ENCODE measurements around the gene SERPINH1. TPM values are rescaled to one million over a fixed set of nuclear protein-coding genes. Genes with fewer than 3 reads are reported as not detected.

SERPINH1 gene
- total RNA-seq, 1 donor from 2014 or later, result 466 TPM

DNA sequence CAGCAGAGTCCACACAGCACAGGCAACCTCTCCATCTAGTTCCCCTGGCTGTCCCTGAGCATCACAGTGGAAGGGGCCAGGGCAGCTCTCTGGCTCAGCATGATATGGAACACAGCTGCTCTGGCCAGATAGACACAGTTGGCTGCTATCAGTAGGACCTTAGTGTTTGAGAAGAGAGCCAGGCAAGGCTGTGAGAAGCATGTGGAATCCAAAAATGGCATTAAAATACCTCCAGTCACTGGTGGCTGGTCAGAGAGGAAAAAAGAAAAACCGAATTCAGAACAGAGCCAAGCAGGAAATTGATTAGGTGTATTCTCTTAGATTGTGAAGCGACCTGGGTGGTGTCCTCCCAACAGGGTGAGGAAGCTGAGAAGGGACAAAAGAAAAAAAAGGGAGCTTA, 27.9 kb downstream of the SERPINH1 start:
- Histone ChIP-seq H3K27me3 (ENCODE audit: control insufficient read depth, insufficient read depth, low read length) (peaks cover under 1% of the 10 kb centered on the region), H3K36me3 (ENCODE audit: control insufficient read depth, insufficient read depth, low read length) (no peaks in the 10 kb centered on the region), H3K4me3 (ENCODE audit: low read depth, low read length) (no peak overlapping the region)
- TF ChIP-seq, protein P1, sequence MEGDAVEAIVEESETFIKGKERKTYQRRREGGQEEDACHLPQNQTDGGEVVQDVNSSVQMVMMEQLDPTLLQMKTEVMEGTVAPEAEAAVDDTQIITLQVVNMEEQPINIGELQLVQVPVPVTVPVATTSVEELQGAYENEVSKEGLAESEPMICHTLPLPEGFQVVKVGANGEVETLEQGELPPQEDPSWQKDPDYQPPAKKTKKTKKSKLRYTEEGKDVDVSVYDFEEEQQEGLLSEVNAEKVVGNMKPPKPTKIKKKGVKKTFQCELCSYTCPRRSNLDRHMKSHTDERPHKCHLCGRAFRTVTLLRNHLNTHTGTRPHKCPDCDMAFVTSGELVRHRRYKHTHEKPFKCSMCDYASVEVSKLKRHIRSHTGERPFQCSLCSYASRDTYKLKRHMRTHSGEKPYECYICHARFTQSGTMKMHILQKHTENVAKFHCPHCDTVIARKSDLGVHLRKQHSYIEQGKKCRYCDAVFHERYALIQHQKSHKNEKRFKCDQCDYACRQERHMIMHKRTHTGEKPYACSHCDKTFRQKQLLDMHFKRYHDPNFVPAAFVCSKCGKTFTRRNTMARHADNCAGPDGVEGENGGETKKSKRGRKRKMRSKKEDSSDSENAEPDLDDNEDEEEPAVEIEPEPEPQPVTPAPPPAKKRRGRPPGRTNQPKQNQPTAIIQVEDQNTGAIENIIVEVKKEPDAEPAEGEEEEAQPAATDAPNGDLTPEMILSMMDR (IDR thresholded peaks at IDR 0.05; ENCODE audit: insufficient read depth, low read length, poor library complexity, severe bottlenecking), result no peak
- DNase-seq (ENCODE audit: low read depth), result no peak

DNA sequence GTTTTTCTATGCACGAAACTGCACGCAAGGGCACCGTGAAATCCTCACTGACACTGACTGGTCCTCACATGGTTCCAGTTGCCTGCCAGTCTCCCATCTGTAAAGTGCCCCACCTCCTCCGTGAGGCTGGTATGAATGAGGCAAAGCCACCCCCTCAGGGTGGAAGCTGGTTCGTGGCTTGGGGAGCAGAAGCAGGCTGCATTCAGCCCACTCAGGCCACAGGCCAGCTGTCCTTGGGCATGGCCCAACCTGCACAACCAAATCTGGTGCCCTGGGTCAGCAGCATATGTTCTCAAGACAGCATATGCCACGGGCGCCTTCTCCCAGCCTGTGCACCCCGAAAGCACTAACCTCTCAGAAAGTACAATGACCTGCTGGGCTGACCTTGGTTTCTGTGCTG, 29.3 kb downstream of the SERPINH1 start:
- Histone ChIP-seq H3K27me3 (ENCODE audit: control insufficient read depth, insufficient read depth, low read length) (peaks cover 4% of the 10 kb centered on the region), H3K4me3 (ENCODE audit: low read depth, low read length) (no peak overlapping the region), H3K36me3 (ENCODE audit: control insufficient read depth, insufficient read depth, low read length) (no peaks in the 10 kb centered on the region)
- DNase-seq (ENCODE audit: low read depth), result no peak
- TF ChIP-seq, protein P1 (IDR thresholded peaks at IDR 0.05; ENCODE audit: insufficient read depth, low read length, poor library complexity, severe bottlenecking), result no peak

DNA sequence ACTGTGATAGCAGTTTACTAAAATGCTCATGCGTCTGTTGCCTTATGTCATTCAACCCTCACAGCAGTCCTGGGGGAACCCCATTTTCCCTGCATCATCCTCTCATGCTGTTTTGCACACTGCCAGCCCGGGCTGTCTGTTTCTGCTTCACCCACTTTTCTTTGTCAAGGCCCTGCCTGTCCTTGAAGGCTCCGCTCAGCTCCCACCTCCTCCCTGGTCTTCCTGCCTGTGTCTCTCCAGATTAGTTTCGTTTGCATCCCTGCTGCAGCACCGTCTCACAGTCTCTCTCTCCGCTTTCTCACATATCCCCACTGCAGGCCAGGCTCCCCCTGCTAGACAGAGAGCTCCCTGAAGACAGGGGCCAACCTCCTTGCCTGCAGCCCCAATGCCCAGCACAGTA, 29.9 kb downstream of the SERPINH1 start:
- no peak overlapping the region for H3K4me3 ChIP-seq (ENCODE audit: low read depth, low read length)
- no peak for DNase-seq (ENCODE audit: low read depth)
- H3K27me3 ChIP-seq (ENCODE audit: control insufficient read depth, insufficient read depth, low read length), result peaks cover 4% of the 10 kb centered on the region
- no peaks in the 10 kb centered on the region for H3K36me3 ChIP-seq (ENCODE audit: control insufficient read depth, insufficient read depth, low read length)
- TF ChIP-seq, protein P1 (IDR thresholded peaks at IDR 0.05; ENCODE audit: insufficient read depth, low read length, poor library complexity, severe bottlenecking), result no peak

DNA sequence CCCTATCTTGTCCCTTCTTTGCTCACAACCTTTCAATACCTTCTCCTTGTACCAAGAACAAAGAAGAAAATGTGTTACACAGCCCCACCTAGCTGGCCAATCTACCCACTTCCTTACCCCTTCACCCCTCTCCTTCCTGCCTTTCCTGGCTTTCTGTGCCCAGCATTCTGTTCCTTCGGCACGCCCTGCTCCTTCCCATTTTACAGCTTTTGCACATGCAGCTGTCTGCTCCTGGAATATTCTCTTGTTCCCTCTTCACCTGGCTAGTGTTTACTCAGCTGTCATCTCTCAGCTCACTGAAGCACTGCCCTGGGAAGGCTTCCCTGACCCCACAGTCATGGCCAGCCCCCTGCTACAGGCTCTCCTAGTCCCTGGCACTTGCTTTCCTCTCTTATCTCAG, 30.7 kb downstream of the SERPINH1 start:
- TF ChIP-seq, protein P1 (IDR thresholded peaks at IDR 0.05; ENCODE audit: insufficient read depth, low read length, poor library complexity, severe bottlenecking), result no peak
- no peaks in the 10 kb centered on the region for H3K36me3 ChIP-seq (ENCODE audit: control insufficient read depth, insufficient read depth, low read length)
- DNase-seq (ENCODE audit: low read depth), result no peak
- peaks cover 4% of the 10 kb centered on the region for H3K27me3 ChIP-seq (ENCODE audit: control insufficient read depth, insufficient read depth, low read length)
- H3K4me3 ChIP-seq (ENCODE audit: low read depth, low read length), result no peak overlapping the region

DNA sequence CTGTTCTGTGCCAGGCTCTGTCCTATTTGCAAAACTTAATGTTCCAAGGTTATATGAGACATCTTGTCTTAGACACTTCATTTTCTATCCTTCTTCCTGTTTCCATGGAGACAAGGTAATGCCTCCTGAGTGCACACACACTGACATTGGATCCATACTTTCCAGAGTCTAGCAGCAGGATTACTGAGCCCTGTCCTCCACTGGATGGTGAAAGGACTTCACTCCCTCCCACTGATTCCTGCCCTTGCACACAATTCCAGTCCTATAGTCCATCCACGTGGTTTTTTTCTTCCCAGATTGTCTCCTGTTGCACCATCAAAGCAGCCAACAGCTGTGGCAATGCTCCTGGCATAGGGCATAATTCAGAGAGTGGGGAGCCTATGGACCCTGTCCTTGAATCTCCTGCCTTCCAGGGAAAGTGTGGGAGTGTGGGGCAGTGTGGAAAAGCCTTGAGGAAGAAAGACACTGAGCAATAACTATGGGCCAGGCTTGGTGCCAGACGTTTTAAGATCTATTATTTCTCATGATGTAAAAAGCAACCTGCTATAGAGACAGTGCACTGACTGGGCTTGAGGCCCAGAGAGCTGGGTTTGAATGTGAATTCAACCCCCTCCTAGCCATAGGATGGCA, 31.3 kb downstream of the SERPINH1 start:
- no peak for DNase-seq (ENCODE audit: low read depth)
- H3K36me3 ChIP-seq (ENCODE audit: control insufficient read depth, insufficient read depth, low read length), result no peaks in the 10 kb centered on the region
- H3K27me3 ChIP-seq (ENCODE audit: control insufficient read depth, insufficient read depth, low read length), result peaks cover 4% of the 10 kb centered on the region
- no peak overlapping the region for H3K4me3 ChIP-seq (ENCODE audit: low read depth, low read length)
- TF ChIP-seq, protein P1 (IDR thresholded peaks at IDR 0.05; ENCODE audit: insufficient read depth, low read length, poor library complexity, severe bottlenecking), result no peak

DNA sequence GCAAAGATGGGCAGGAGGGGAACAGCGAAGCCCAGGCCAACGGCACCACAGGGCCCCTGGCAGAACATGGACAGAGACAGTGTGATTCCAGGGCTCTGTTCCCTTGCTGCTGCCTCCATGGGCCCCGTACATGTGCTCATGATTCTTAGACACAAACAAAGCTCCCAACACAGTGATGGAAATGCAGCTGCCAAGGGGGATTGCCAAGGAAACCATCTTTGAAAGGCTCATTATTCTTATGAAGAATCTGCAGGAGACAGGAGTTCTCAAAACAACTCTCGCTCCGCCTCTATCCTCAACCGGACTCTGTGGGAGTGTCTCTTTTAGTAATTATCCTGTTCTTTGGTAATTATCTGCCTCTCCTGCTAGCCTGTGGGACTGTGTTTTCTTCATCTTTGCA, 32.2 kb downstream of the SERPINH1 start:
- DNase-seq (ENCODE audit: low read depth), result no peak
- H3K4me3 ChIP-seq (ENCODE audit: low read depth, low read length), result no peak overlapping the region
- peaks cover 4% of the 10 kb centered on the region for H3K27me3 ChIP-seq (ENCODE audit: control insufficient read depth, insufficient read depth, low read length)
- H3K36me3 ChIP-seq (ENCODE audit: control insufficient read depth, insufficient read depth, low read length), result no peaks in the 10 kb centered on the region
- TF ChIP-seq, protein P1 (IDR thresholded peaks at IDR 0.05; ENCODE audit: insufficient read depth, low read length, poor library complexity, severe bottlenecking), result no peak

All from kidney epithelial cell (primary cell).